Activated T-helper 2 cell treated with anti-CD3 and anti-CD28 coated beads, Interferon-gamma antibody, Interleukin-2, Interleukin-4, amounts not matched to agents 10 μg/mL and 5 μg/mL and 100 μg/mL, durations not matched to agents 14 hours and 24 hours and 36 hours (primary cell): Measurements from ENCODE around the gene ADARB1. TPM values are rescaled to one million over a fixed set of nuclear protein-coding genes. Genes with fewer than 3 reads are reported as not detected.
"Not testable (repeated sequence)": the region's sequence is repeated elsewhere in the genome, so short reads cannot be mapped to it uniquely, and the experiment has no call there.

ENCODE experiments used
- DNase-seq: peaks from one replicate; pipeline ENCODE4 v3.0.0; 2021; ENCODE audit warnings: low spot score
- H3K27ac Mint-ChIP-seq: one replicate; pipeline ENCODE4 v1.8.0; 2021; ENCODE audit warnings: mixed read lengths
- H3K27me3 Mint-ChIP-seq: one replicate; pipeline ENCODE4 v1.8.0; 2021; ENCODE audit warnings: low read depth, mixed read lengths
- H3K36me3 Mint-ChIP-seq: one replicate; pipeline ENCODE4 v1.8.0; 2021; ENCODE audit warnings: low read depth, mixed read lengths
- H3K4me1 Mint-ChIP-seq: one replicate; pipeline ENCODE4 v1.8.0; 2021; ENCODE audit warnings: low read depth, mixed read lengths
- H3K4me3 Mint-ChIP-seq: one replicate; pipeline ENCODE4 v1.8.0; 2021; ENCODE audit warnings: low read depth, mild to moderate bottlenecking, moderate library complexity, mixed read lengths
- H3K9me3 Mint-ChIP-seq: one replicate; pipeline ENCODE4 v1.8.0; 2021; ENCODE audit warnings: mixed read lengths
- intact Hi-C: fragments of 100-400 bp; cut with micrococcal nuclease; formaldehyde crosslinking; loops from one replicate; pipeline ENCODE4 v1.15.1; 2023
- total RNA-seq: library from RNA; stranded (reverse); gene quantifications from 2 replicates; pipeline ENCODE4 v1.2.3, GENCODE V29; 2022

Gene ADARB1, protein sequence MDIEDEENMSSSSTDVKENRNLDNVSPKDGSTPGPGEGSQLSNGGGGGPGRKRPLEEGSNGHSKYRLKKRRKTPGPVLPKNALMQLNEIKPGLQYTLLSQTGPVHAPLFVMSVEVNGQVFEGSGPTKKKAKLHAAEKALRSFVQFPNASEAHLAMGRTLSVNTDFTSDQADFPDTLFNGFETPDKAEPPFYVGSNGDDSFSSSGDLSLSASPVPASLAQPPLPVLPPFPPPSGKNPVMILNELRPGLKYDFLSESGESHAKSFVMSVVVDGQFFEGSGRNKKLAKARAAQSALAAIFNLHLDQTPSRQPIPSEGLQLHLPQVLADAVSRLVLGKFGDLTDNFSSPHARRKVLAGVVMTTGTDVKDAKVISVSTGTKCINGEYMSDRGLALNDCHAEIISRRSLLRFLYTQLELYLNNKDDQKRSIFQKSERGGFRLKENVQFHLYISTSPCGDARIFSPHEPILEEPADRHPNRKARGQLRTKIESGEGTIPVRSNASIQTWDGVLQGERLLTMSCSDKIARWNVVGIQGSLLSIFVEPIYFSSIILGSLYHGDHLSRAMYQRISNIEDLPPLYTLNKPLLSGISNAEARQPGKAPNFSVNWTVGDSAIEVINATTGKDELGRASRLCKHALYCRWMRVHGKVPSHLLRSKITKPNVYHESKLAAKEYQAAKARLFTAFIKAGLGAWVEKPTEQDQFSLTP
- 25.8 and 29.5 TPM in 2 replicates for total RNA-seq

DNA sequence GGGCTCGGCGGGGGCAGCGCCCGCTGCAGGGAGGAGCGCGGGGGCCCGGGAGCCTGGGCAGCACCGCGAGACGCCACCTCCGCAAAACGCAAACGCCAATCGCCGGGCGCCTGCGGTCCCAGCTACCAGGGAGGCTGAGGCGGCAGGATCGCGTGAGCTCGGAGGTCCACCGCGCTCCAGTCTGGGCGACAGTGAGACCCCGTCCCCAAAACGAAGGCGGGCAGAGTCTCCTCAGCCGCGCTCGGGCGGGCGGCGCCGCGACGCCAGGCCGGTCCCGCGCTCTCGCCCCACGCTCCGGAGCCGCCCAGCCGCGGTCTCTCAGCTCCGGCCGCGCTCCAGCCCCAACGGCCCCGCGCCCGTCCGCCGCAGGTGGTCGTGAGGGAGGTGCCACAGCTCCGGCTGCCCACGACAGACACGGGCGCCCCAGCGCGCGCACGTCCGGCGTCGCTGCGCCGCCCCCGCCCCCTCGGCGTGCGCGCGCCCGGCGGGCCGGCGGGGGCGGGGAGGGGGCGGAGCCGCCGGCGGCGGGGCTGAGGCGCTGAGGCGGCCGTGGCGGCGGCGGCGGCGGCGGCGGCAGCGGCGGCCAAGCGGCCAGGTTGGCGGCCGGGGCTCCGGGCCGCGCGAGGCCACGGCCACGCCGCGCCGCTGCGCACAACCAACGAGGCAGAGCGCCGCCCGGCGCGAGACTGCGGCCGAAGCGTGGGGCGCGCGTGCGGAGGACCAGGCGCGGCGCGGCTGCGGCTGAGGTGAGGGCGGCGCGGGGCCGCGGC lies at the start of gene ADARB1:
Gene ADARB1, plus strand, starts transcription at position 533 of the 770 bp plus-strand sequence. CDS start 97,077 bp downstream, outside the sequence.
- intact Hi-C loops, result no loop called here
- Mint-ChIP-seq H3K9me3 (no peaks in the 10 kb centered on the region), H3K4me1 (peaks cover 40% of the 10 kb centered on the region)

DNA sequence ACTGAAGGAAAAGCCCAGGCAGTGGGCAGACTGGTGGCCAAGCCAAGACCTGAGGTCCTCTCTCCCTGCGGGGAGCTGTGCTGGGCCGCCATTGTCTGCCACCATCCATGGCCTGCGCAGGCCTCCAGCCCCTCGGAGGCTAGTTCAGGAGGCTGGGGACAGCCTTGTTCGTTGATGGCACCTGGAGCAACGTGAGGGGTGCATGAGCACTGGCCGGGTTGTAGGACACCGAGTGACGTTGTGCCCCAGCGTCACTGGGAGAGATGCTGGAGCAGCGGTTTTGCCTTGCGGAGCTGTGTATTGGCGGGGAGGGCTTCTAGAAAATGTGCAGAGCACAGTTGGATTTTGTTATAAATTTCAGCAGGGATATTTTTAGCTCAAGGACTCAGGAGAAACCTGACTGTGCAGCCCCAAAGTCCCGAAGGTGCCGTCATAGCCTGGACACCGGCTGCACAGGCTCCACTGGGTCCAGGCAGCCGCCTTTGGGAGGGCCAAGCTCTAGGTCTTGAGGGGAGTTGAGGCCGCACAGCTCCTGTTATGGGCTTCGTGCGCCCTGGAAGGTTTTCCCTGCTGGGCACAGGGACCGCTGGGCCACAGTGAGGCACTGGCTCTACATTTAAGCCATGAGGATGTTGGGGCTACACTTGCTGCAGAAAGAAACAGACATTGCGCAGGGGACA lies 48.2 kb upstream of the ADARB1 start:
- H3K36me3 Mint-ChIP-seq, result no peaks in the 10 kb centered on the region
- no peak for DNase-seq

More for the DNA sequence above, at the start of gene ADARB1:
- H3K27me3 Mint-ChIP-seq, result no peaks in the 10 kb centered on the region
- peak within 1 kb of the TSS; percentile 81 for H3K27ac Mint-ChIP-seq
- peaks cover 5% of the 10 kb centered on the region for H3K36me3 Mint-ChIP-seq
- peak within 1 kb of the TSS; percentile 89 for H3K4me3 Mint-ChIP-seq
- DNase-seq, result peak; percentile 58

DNA sequence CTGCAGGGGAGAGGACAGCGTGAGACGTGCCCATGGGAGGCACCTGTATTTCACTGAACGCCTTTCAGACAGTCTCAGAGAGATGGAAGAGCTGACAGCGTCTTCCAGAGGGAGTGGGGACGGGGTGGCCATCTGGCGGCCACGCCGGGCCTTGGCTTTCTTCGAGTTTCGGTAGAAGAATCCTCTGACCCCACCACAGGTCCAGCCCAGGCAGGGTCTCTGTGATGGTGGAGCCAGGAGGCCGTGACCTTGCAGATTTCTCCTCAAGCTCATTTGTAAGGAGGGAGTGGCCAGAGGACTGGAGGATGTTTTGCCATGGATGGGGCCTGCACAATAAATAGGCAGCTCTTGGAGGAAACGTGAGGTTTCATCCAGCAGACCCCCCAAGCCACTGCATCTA lies 47.6 kb upstream of the ADARB1 start:
- DNase-seq, result no peak
- H3K4me1 Mint-ChIP-seq, result no peaks in the 10 kb centered on the region
- H3K9me3 Mint-ChIP-seq, result peaks cover 10% of the 10 kb centered on the region
- H3K27me3 Mint-ChIP-seq, result peaks cover 17% of the 10 kb centered on the region
- no peak overlapping the region for H3K27ac Mint-ChIP-seq
- no peak overlapping the region for H3K4me3 Mint-ChIP-seq
- no peaks in the 10 kb centered on the region for H3K36me3 Mint-ChIP-seq
- intact Hi-C loops, result no loop called here

More for the DNA sequence above, 48.2 kb upstream of the ADARB1 start:
- Mint-ChIP-seq H3K4me3 (no peak overlapping the region), H3K27ac (no peak overlapping the region), H3K4me1 (no peaks in the 10 kb centered on the region), H3K27me3 (peaks cover 19% of the 10 kb centered on the region), H3K9me3 (peaks cover 10% of the 10 kb centered on the region)
- intact Hi-C loops, result no loop called here

DNA sequence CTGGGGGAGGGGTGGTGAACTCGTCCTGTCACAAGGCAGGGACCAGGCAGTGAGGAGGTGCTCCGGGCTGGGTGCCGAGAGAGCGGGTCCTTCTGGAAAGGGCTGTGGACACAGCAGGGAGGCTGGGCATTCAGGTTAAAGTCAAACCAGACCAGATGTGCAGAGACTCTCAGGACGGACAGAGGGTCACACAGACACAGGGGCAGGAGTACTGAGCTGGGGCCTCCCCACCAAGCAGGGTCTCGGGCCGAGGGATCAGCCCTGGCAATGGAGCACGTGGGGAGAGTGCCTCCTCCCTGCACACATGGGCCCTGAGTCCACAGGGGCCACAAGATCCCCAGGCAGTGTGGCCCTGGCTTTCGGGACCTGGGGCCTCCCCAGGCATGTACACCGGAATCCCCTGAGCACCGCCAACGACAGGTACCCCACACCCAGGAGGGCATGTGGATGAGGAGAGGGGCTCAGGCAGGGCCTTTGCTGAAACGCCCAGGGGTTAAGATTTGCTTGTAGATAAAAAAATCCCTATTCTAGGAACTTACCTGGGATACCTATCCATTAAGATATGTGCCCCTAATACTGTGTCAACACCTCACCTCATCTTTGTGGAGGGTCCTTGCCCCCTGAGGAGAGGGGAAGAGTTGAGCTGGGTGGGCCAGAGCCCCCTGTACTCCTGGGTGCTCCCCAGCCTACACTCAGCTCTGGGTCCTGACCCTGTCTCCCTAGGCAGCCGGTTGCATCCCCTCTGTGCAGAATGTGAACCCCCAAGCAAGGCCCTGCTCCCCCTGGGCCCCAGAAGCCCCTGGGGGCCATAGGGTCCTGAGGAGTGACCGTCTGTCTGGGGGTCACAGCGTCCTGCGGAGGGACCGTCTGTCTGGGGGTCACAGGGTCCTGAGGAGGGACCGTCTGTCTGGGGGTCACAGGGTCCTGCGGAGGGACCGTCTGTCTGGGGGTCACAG lies 46.9 kb upstream of the ADARB1 start:
- DNase-seq, result no peak
- Mint-ChIP-seq H3K9me3 (peaks cover 10% of the 10 kb centered on the region), H3K36me3 (no peaks in the 10 kb centered on the region), H3K27me3 (peaks cover 17% of the 10 kb centered on the region), H3K27ac (no peak overlapping the region), H3K4me3 (no peak overlapping the region), H3K4me1 (no peaks in the 10 kb centered on the region)
- intact Hi-C loops, result no loop called here

DNA sequence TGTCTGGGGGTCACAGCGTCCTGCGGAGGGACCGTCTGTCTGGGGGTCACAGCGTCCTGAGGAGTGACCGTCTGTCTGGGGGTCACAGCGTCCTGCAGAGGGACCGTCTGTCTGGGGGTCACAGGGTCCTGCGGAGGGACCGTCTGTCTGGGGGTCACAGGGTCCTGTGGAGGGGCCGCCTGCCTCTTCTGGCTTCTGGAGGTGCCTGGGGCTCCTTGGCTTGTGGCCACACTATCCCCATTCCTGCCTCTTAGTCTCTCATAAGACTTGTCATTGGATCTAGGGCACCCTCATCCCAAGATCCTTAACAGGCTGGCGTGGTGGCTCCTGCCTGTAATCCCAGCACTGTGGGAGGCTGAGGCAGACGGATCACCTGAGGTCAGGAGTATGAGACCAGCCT lies 45.7 kb upstream of the ADARB1 start:
- H3K36me3 Mint-ChIP-seq, H3K27ac Mint-ChIP-seq, H3K9me3 Mint-ChIP-seq, intact Hi-C loops, H3K4me1 Mint-ChIP-seq, H3K4me3 Mint-ChIP-seq, DNase-seq: not testable (repeated sequence)
- peaks cover 14% of the 10 kb centered on the region for H3K27me3 Mint-ChIP-seq

DNA sequence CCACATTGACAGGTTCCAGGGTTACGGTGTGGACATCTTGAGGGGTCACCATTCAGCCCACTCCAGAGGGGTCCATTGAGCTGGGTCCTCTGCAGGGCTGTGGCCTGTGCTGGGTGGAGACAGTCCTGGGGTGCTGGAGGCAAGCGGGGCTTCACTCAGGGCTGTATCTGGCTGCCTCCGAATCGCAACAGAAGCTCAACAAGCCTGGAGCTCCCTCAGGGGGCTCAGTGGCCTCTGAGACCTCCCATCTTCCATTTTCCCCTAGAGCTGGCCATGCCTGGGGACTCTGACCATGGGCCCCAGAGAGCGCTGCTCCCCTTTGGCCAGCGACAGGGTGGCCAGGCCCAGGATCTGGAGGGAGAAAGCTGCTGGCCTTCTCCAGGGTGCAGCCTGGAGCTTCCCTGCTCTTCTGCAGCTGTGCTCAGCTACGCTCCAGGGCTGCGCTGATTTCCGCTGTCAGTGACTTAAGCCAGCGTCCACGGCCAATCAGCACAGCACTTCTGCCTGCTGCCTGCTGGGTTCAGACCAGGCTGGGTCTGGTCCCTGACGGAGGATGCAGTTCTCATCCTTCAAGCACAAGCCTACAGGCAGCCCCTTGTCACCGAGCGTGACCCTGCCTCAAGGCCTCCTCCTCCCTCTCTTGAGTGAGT lies 45.0 kb upstream of the ADARB1 start:
- no peak overlapping the region for H3K4me3 Mint-ChIP-seq
- no peak overlapping the region for H3K27ac Mint-ChIP-seq
- peaks cover 2% of the 10 kb centered on the region for H3K9me3 Mint-ChIP-seq
- no peaks in the 10 kb centered on the region for H3K4me1 Mint-ChIP-seq
- intact Hi-C loops, result no loop called here
- H3K36me3 Mint-ChIP-seq, result no peaks in the 10 kb centered on the region
- no peak for DNase-seq
- H3K27me3 Mint-ChIP-seq, result peaks cover 11% of the 10 kb centered on the region

DNA sequence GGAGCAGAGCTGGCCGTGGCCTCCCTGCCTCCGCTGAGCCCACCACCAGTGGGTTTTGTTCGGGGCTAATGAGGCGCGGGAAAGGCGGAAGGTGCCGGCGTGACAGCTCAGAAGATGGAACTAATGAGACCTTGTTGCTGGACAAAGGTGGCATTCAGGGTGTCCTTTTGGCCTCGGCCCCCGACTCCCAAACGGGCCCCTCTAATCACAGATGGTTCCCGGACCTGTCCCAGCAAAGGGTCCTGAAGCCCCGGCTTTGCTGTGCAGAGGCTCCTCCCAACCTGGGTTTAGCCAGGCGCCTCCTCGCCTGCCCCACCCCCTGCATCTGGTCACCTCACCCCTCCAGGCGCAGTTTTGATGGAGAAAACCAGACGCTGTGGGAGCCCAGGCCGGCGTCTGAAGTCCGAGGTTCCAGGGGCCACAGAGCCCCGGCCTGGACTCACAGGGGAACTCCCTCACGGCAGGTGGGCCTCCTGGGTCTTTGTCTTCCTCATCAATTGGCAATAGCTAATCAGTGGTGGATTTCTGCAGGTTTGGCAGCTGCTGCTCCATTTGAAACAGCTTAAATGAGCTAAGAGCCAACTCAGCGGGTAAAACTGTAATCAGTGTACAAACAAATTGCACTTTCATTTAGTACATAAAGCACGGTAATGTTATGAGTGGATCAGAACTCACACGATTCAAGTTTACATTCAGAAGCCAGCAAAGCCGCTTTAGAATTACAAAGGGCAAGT lies 44.3 kb upstream of the ADARB1 start:
- Mint-ChIP-seq H3K36me3 (no peaks in the 10 kb centered on the region), H3K4me1 (no peaks in the 10 kb centered on the region), H3K4me3 (no peak overlapping the region), H3K27me3 (peaks cover 9% of the 10 kb centered on the region), H3K27ac (no peak overlapping the region), H3K9me3 (no peaks in the 10 kb centered on the region)
- intact Hi-C loops, result no loop called here
- DNase-seq, result no peak

DNA sequence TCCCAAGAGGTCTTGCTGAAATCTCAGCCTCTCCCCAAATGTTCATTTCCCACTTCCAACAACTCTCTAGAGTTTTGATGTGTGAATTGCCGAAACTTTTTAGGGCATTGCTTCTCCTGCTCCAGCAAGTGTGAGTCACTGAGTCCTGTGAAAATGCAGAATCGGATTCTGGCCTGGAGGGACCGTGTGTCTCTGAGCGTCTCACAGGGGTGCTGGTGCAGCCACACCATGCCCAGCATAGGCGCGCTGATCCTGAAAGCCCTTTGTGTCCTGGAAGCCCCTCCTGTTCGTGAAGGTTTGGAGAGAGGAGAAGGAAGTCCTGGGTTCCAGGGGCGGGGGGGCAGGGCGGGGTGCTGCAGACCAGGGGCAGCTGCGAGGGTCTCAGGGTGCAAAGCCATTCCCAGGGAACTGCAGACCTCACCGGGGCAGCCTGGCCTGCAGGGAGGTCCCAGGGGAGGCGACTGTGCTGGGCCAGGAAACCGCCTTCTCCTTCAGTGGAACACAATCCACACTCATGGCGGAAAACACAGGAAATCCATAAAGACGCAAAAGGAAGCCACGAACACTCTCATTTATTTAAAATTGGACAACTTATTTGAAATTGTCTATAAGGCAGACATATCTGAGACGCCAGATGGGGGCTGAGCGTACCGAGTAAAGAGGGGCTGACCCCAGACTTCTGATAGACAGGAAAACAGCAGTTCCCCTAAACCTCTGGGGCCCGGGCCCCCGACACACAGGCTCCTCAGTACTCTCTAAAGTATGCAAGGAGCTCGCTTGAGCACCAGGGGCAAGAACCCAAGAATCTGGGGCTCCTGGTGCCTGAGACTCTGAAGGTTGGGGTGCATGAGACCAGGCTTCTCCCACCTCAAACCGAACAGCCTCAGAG lies 43.5 kb upstream of the ADARB1 start:
- DNase-seq, result no peak
- H3K36me3 Mint-ChIP-seq, result no peaks in the 10 kb centered on the region
- peaks cover 7% of the 10 kb centered on the region for H3K27me3 Mint-ChIP-seq
- no peak overlapping the region for H3K4me3 Mint-ChIP-seq
- intact Hi-C loops, result no loop called here
- H3K27ac Mint-ChIP-seq, result no peak overlapping the region
- no peaks in the 10 kb centered on the region for H3K4me1 Mint-ChIP-seq
- peaks cover 6% of the 10 kb centered on the region for H3K9me3 Mint-ChIP-seq

DNA sequence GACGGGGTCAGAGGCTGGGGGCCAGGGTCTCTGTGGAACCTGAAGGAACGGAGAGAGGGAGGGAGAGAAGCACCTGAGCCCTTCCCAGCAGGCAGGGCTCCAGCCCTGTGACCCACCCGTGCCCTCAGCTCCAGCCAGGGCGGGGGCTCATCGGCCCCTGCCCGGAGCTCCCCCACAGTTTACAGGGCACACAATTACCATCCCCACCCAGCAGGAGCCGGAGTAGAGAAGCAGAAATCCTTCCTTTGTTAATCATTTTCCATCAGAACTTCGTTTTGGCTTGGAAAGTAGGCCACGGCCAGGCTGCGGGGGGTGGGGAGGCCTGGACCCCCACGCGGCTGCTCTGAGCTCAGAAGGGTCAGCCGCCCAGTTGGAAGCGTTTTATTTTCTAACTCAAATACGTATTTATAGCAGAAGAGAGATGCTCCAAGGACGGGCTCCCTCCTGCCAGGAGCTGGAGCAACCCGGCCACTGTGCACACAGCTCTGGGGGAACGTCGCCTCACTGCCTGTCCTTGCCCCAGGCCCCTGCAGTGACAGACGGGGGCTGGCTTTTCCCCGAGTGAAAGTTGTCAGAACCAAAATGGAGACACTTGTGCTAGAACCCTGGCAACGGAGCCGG lies 42.7 kb upstream of the ADARB1 start:
- intact Hi-C loops, result no loop called here
- H3K4me1 Mint-ChIP-seq, result no peaks in the 10 kb centered on the region
- peaks cover 6% of the 10 kb centered on the region for H3K27me3 Mint-ChIP-seq
- H3K27ac Mint-ChIP-seq, result no peak overlapping the region
- H3K4me3 Mint-ChIP-seq, result no peak overlapping the region
- H3K36me3 Mint-ChIP-seq, result no peaks in the 10 kb centered on the region
- DNase-seq, result no peak
- peaks cover 13% of the 10 kb centered on the region for H3K9me3 Mint-ChIP-seq

DNA sequence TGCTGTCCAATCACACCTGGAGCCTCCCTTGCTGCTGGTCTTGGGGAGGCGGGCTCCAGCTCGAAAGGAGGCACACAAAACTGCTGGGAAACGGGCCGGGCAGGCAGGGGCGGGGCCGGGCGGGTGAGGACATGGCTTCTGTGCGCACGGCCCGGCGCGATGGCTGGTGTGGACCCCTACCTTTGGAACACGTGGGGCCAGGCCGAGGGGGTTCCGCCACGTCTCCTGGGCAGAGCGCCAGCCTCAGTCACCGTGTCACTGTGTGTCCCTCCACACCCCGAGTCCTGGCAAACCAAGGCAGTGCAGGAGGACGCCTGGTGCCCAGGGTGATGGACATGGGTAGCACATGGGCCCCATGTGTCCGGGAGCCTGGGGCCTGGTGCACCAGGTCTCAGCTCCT lies 42.0 kb upstream of the ADARB1 start:
- no peak for DNase-seq
- Mint-ChIP-seq H3K27me3 (peaks cover 5% of the 10 kb centered on the region), H3K27ac (no peak overlapping the region), H3K9me3 (peaks cover 19% of the 10 kb centered on the region), H3K4me3 (no peak overlapping the region), H3K4me1 (no peaks in the 10 kb centered on the region), H3K36me3 (no peaks in the 10 kb centered on the region)
- intact Hi-C loops, result no loop called here
